Measurements from ENCODE around the gene MMP19. TPM values are rescaled to one million over a fixed set of nuclear protein-coding genes. Genes with fewer than 3 reads are reported as not detected.

The MMP19 gene
- polyA plus RNA-seq, 1 experiment: 40.7 TPM

DNA sequence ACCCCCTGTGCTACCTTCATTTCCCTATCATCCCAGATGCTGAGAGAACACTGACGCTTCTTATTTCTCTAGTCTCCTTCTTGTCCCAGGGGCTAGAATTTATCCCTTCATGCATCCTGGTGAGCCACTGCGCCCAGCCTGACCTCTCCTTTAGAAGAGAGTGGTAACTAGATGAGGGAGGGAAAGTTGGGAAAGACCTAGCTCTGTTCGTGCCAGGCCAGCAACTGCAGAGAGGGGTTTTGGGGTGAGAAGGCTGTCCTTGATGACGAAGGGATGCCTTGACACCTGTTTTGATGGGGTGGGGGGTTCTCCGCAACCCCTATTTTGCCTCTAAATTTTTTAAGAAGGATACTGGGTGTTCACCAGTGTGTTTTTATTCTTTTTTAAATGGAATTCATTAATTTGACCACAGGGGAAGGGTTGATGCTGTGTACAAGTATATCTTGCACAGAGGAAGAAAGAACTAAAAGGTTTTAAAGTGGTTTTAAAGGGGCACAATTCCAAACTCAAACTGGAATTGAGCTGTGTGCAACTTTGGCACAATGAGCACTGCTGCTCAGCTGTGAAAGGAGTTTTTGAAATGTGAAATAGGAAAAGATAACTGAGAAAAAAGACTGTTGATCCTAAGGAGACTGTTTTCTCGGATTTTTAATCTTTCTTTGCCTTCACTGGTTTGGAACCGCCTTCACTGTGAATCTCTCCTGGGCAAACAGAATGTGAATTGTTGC, 7.0 kb upstream of the MMP19 start:
- DNase-seq (ENCODE audit: low read depth): no peak
- CTCF ChIA-PET: no interaction called here
- TF ChIP-seq, protein P1, sequence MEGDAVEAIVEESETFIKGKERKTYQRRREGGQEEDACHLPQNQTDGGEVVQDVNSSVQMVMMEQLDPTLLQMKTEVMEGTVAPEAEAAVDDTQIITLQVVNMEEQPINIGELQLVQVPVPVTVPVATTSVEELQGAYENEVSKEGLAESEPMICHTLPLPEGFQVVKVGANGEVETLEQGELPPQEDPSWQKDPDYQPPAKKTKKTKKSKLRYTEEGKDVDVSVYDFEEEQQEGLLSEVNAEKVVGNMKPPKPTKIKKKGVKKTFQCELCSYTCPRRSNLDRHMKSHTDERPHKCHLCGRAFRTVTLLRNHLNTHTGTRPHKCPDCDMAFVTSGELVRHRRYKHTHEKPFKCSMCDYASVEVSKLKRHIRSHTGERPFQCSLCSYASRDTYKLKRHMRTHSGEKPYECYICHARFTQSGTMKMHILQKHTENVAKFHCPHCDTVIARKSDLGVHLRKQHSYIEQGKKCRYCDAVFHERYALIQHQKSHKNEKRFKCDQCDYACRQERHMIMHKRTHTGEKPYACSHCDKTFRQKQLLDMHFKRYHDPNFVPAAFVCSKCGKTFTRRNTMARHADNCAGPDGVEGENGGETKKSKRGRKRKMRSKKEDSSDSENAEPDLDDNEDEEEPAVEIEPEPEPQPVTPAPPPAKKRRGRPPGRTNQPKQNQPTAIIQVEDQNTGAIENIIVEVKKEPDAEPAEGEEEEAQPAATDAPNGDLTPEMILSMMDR (IDR thresholded peaks at IDR 0.05; ENCODE audit: insufficient read depth, low read depth, low read length): no peak
- no peak overlapping the region for H3K4me3 ChIP-seq (ENCODE audit: low read depth, low read length)
- POLR2A ChIA-PET: no interaction called here
- H3K36me3 ChIP-seq (ENCODE audit: control insufficient read depth, insufficient read depth, low read length): no peaks in the 10 kb centered on the region
- no peaks in the 10 kb centered on the region for H3K27me3 ChIP-seq (ENCODE audit: control insufficient read depth, insufficient read depth, low read length)

DNA sequence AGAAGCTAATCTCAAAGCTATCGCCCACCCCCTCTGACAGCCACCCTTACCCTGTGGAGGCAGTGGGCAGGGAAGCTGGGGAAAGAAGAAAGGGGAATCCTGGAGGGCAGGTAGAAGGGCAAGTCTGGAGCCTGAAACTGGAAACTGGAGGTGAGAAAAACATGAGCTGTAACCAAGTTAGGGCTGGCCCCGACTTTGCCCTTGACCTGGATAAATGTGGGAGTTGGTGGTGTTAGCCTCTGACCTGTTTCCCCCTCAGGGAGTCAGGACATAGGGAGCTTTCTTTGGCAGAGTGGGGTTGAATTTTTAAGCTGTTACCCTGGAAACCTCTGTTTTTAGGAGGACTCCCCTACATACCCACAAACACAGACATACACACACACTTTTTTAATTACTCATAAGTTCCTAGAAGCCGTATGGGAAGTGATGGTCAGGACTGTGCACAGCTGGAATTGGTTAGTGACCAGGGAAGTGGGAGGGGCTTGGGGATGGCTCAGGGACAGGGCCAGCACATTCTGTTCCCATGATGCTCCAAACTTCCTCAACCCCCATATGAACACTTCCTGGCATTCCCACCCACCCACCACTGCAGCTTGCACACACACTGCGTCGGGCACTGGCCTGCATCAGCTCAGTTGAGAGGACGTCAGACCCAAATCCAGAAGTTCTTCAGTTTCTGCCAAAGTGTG, 5.0 kb upstream of the MMP19 start:
- Histone ChIP-seq H3K27me3 (ENCODE audit: control insufficient read depth, insufficient read depth, low read length) (no peaks in the 10 kb centered on the region), H3K36me3 (ENCODE audit: control insufficient read depth, insufficient read depth, low read length) (no peaks in the 10 kb centered on the region), H3K4me3 (ENCODE audit: low read depth, low read length) (peak overlapping the region; percentile 15; the same call in 1 of the 2 replicates)
- CTCF ChIA-PET: interaction anchor here (0.7 to 1.5 kb wide), 10 partner anchors 8 to 118 kb away, joined by 3 to 9 read pairs (median 4); partner anchors contain the start of gene DGKA
- DNase-seq (ENCODE audit: low read depth): peak; percentile 99
- POLR2A ChIA-PET: interaction anchor here (0.9 to 2.1 kb wide), 4 partner anchors 9 to 118 kb away, joined by 3 to 16 read pairs (median 4); partner anchors contain the start of genes DNAJC14, ORMDL2 and SARNP
- TF ChIP-seq, protein P1 (IDR thresholded peaks at IDR 0.05; ENCODE audit: insufficient read depth, low read depth, low read length): no peak

DNA sequence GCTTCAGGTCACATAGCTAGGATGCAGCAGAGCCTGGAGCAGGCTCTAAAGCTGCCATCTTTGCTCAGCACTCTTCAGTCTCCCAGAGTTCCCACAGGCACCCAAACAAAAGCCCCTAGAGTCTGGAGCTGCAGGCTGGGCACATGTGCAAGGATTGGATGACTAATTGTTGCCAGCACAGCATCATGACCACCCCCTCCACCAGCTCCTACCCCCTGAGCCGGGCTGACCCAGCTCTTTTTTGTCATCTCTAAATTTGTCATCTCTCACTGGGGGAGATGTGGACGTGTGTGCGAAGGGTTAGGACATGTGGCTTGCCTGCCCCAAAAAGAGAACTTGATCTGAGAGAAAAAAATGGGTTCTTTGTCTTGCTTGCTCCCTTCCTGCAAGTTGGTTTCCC, 4.3 kb upstream of the MMP19 start:
- Histone ChIP-seq H3K36me3 (ENCODE audit: control insufficient read depth, insufficient read depth, low read length) (no peaks in the 10 kb centered on the region), H3K27me3 (ENCODE audit: control insufficient read depth, insufficient read depth, low read length) (no peaks in the 10 kb centered on the region), H3K4me3 (ENCODE audit: low read depth, low read length) (no peak overlapping the region)
- TF ChIP-seq, protein P1 (IDR thresholded peaks at IDR 0.05; ENCODE audit: insufficient read depth, low read depth, low read length): no peak
- POLR2A ChIA-PET: interaction anchor here (0.6 to 2.1 kb wide), 5 partner anchors 8 to 117 kb away, joined by 3 to 16 read pairs (median 4); partner anchors contain the start of genes DNAJC14, ORMDL2 and SARNP
- CTCF ChIA-PET: interaction anchor here (1.0 to 1.5 kb wide), 6 partner anchors 8 to 84 kb away, joined by 3 to 9 read pairs (median 4); partner anchors contain the start of gene DGKA
- no peak for DNase-seq (ENCODE audit: low read depth)

DNA sequence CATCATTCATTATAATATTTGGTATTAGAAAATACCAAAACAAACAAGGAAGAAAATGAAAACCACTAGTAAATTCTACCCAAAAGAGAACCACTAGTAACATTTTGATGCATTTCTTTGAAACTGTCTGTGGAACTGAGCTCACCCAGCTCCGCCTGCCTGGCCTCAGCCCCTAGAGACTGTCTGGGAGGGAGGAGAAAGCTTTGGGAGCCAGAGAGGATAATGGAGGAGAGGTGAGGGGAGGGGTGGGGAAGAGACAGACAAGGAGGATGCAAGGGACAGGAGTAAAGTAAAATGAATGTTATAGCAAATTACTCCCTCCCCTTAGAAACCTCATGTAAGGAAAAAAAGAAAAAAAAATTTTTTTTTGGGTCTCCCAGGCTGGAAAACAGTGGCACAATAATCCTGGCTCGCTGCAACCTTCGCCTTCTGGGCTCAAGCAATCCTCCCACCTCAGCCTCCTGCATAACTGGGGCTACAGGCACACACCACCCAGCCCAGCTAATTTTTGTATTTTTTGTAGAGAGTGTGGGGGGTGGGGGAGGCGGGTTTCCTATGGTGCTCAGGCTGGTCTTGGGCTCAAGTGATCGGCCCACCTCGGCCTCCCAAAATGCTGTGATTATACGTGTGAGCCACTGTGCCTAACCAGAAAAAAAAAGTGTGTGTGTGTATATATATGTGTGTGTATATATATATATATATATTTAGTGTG, 3.2 kb upstream of the MMP19 start:
- TF ChIP-seq, protein P1 (IDR thresholded peaks at IDR 0.05; ENCODE audit: insufficient read depth, low read depth, low read length): no peak
- Histone ChIP-seq H3K27me3 (ENCODE audit: control insufficient read depth, insufficient read depth, low read length) (no peaks in the 10 kb centered on the region), H3K36me3 (ENCODE audit: control insufficient read depth, insufficient read depth, low read length) (no peaks in the 10 kb centered on the region), H3K4me3 (ENCODE audit: low read depth, low read length) (no peak overlapping the region)
- ChIA-PET POLR2A (no interaction called here), CTCF (interaction anchor here (0.6 to 1.0 kb wide), 3 partner anchors 85 to 837 kb away, joined by 3 read pairs; partner anchors contain the start of gene DGKA)
- DNase-seq (ENCODE audit: low read depth): no peak
